22Rv1 (cell line): ENCODE results near the gene IFI35.
"Not testable (repeated sequence)": the region's sequence is repeated elsewhere in the genome, so short reads cannot be mapped to it uniquely, and the experiment has no call there.

Source experiments
- H3K27ac ChIP-seq: fragments of 450-650 bp; 2 replicates; pipeline ENCODE4 v1.5.1; 2017
- ZFX ChIP-seq: fragments of 450-650 bp; IDR thresholded peaks from 2 replicates; pipeline ENCODE4 v1.6.1; 2017; ENCODE audit warnings: antibody characterized with exemption, borderline replicate concordance
- TF ChIP-seq, protein P1 (sequence below): fragments of 450-650 bp; IDR thresholded peaks from 2 replicates; pipeline ENCODE4 v1.5.1; 2017; ENCODE audit warnings: mild to moderate bottlenecking

Gene IFI35

GRCh38 chr17:43039646-43040045 lies 33.1 kb downstream of the IFI35 start:
- TF ChIP-seq ZFX: no peak
- TF ChIP-seq, protein P1, sequence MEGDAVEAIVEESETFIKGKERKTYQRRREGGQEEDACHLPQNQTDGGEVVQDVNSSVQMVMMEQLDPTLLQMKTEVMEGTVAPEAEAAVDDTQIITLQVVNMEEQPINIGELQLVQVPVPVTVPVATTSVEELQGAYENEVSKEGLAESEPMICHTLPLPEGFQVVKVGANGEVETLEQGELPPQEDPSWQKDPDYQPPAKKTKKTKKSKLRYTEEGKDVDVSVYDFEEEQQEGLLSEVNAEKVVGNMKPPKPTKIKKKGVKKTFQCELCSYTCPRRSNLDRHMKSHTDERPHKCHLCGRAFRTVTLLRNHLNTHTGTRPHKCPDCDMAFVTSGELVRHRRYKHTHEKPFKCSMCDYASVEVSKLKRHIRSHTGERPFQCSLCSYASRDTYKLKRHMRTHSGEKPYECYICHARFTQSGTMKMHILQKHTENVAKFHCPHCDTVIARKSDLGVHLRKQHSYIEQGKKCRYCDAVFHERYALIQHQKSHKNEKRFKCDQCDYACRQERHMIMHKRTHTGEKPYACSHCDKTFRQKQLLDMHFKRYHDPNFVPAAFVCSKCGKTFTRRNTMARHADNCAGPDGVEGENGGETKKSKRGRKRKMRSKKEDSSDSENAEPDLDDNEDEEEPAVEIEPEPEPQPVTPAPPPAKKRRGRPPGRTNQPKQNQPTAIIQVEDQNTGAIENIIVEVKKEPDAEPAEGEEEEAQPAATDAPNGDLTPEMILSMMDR: no peak
- H3K27ac ChIP-seq: no peak overlapping the region

GRCh38 chr17:43040655-43041054 lies 34.1 kb downstream of the IFI35 start:
- TF ChIP-seq, protein P1: no peak
- no peak for TF ChIP-seq ZFX
- H3K27ac ChIP-seq: no peak overlapping the region

- no peak for TF ChIP-seq ZFX
- TF ChIP-seq, protein P1: no peak
- no peak overlapping the region for H3K27ac ChIP-seq
Measured at GRCh38 chr17:43042025-43042628, 35.5 kb downstream of the IFI35 start.

DNA sequence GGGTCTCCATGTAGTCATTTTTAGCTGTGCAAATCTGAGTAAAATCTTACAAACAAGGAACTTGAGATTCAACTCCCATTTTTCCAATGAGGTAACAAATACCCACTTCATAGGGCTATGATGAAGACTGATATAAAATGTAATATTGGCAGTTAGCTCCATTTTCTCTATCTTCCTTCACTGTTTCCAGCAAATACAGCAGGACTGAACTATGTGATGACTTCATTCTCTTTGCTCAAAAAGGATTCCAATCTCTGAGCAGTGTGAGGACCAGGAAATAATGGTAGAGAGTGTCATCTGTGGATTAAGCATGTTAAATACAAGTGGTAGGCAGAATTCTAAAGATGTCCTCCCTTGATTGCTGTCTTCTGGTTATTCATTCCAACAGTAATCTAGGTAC lies 36.7 kb downstream of the IFI35 start:
- H3K27ac ChIP-seq: no peak overlapping the region
- TF ChIP-seq ZFX: no peak
- TF ChIP-seq, protein P1: no peak

- no peak overlapping the region for H3K27ac ChIP-seq
- TF ChIP-seq, protein P1: no peak
- TF ChIP-seq ZFX: no peak
Measured at GRCh38 chr17:43044024-43044423, 37.4 kb downstream of the IFI35 start.

DNA sequence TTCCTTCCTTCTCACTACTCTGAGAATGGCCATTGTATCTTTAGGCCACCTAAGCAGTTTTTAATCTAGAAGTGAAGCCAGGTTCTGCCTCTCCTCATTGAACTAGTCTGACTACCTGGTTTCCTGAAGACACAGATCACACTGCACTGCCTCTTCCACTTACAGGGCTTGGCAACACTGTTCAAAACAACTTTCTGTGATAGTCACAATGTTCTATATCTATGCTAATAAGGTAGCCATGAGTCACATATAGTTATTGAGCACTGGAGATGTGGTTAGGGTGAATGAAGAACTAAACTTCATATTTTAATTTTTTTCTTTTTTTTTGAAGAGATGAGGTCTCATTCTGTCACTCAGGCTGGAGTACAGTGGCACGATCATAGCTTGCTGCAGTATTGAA lies 45.4 kb downstream of the IFI35 start:
- TF ChIP-seq, protein P1: no peak
- no peak for TF ChIP-seq ZFX
- H3K27ac ChIP-seq: no peak overlapping the region

GRCh38 chr17:43053008-43053407 lies 46.4 kb downstream of the IFI35 start:
- not testable (repeated sequence) for H3K27ac ChIP-seq

DNA sequence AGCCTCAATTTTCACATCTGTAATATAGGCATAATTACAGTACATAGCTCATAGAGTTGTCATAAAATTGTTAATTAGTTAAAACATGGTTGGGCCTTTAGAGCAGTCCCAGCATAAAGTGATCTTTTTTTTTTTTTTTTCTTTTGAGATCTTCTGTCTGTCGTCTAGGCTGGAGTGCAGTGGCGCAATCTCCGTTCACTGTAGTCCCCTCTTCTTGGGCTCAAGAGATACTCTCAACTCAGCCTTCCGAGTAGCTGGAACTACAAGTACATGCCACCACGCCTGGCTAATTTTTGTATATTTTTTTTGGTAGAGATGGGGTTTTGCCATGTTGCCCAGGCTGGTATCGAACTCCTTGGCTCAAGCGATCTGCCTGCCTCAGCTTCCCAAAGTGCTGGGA lies 49.5 kb downstream of the IFI35 start:
- no peak for TF ChIP-seq ZFX
- TF ChIP-seq, protein P1: no peak

More for the DNA sequence above, 49.5 kb downstream of the IFI35 start:
- no peak overlapping the region for H3K27ac ChIP-seq
